ENCODE measurements around the gene CTSC.

Gene CTSC

DNA sequence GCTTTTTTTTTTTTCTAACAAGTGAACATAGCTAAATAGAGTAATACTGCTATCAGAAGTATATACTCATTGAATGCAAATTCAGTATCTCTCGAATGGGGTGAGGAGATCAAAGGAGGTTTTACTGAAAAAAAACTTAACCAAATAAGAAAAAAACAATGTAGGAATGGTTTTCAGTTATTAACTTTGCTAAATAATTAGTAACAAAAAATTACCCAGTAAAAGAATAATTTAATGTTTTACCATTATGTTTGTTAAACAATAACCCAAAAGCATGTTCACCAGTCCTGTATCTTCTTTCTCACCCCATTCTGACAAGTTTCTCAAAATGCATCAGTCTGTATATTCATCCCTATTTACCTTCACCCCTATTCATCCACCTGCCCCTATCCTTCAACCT is 22.6 kb upstream of the CTSC start:
- TF ChIP-seq, protein P1, sequence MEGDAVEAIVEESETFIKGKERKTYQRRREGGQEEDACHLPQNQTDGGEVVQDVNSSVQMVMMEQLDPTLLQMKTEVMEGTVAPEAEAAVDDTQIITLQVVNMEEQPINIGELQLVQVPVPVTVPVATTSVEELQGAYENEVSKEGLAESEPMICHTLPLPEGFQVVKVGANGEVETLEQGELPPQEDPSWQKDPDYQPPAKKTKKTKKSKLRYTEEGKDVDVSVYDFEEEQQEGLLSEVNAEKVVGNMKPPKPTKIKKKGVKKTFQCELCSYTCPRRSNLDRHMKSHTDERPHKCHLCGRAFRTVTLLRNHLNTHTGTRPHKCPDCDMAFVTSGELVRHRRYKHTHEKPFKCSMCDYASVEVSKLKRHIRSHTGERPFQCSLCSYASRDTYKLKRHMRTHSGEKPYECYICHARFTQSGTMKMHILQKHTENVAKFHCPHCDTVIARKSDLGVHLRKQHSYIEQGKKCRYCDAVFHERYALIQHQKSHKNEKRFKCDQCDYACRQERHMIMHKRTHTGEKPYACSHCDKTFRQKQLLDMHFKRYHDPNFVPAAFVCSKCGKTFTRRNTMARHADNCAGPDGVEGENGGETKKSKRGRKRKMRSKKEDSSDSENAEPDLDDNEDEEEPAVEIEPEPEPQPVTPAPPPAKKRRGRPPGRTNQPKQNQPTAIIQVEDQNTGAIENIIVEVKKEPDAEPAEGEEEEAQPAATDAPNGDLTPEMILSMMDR (IDR thresholded peaks at IDR 0.05; ENCODE audit: insufficient read depth, low read depth, low read length, missing control alignments), result no peak
- H3K4me3 ChIP-seq (ENCODE audit: low read length), result no peak overlapping the region
- no peak for DNase-seq (ENCODE audit: low read depth)

DNA sequence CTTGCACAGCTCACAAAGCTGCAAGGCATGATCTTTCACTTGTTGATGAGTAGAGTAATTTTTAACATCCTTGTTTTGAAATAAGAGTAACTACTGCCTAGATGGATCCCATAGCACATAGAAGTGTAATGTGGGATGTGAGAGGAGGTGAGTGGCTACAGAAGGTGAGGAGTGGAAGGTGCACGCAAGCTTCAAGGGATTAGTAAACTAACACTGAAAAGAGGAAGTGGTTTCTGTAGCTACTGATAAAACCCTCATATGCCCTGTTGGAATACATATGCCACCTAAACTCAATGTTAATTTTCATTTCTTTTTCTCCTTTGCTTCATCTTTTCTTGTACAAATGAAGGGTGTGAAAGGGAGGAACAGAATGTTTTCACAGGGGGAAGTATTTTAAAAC is 22.0 kb upstream of the CTSC start:
- no peak overlapping the region for H3K4me3 ChIP-seq (ENCODE audit: low read length)
- no peak for DNase-seq (ENCODE audit: low read depth)
- TF ChIP-seq, protein P1 (IDR thresholded peaks at IDR 0.05; ENCODE audit: insufficient read depth, low read depth, low read length, missing control alignments), result no peak

- no peak for DNase-seq (ENCODE audit: low read depth)
- H3K4me3 ChIP-seq (ENCODE audit: low read length), result no peak overlapping the region
- TF ChIP-seq, protein P1 (IDR thresholded peaks at IDR 0.05; ENCODE audit: insufficient read depth, low read depth, low read length, missing control alignments), result no peak
These were observed 21.6 kb upstream of the CTSC start for GRCh38 chr11:88359114-88359513.

- no peak overlapping the region for H3K4me3 ChIP-seq (ENCODE audit: low read length)
- TF ChIP-seq, protein P1 (IDR thresholded peaks at IDR 0.05; ENCODE audit: insufficient read depth, low read depth, low read length, missing control alignments), result no peak
- DNase-seq (ENCODE audit: low read depth), result no peak
These were observed 20.5 kb upstream of the CTSC start for GRCh38 chr11:88358040-88358431.

DNA sequence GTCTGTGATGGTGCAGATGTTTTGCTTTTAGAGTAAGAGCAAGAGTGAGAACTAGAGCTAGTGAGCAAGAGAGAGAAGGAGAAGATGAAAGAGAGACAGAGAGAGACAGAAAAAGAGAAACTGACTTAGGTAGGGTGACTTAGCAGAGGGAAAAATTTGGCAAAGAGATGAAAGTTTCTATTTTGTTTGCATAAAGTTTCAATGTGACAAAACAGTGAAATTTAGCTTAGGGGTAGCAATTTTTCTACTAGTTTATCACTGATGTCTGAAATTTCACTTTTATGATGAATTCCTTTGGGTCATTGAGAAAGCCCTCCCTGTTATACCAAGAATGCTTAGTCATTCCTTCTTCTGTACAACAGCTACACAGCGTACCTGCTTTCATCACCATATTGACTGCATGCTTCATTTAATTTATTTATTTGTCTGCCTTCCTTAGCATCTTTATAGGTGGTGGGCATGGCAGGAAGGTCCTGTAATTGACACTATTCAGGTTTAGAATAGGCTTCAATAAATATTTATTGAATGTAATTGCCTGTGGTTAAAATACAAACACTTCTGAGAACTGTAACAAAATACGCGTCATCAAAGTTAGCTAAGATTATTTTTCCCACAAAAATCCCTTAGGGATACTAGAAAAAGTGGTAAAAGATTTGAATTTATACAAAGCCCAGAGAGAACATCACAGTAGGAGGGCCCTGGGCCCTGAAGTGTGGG is 19.9 kb upstream of the CTSC start:
- peak; percentile 47 for DNase-seq (ENCODE audit: low read depth)
- TF ChIP-seq, protein P1 (IDR thresholded peaks at IDR 0.05; ENCODE audit: insufficient read depth, low read depth, low read length, missing control alignments), result no peak
- no peak overlapping the region for H3K4me3 ChIP-seq (ENCODE audit: low read length)

GRCh38 chr11:88355887-88356286 is 18.4 kb upstream of the CTSC start:
- no peak overlapping the region for H3K4me3 ChIP-seq (ENCODE audit: low read length)
- TF ChIP-seq, protein P1 (IDR thresholded peaks at IDR 0.05; ENCODE audit: insufficient read depth, low read depth, low read length, missing control alignments), result no peak
- DNase-seq (ENCODE audit: low read depth), result no peak

- DNase-seq (ENCODE audit: low read depth), result no peak
These were observed 17.4 kb upstream of the CTSC start for GRCh38 chr11:88354912-88355311.

More at GRCh38 chr11:88354912-88355311, 17.4 kb upstream of the CTSC start:
- TF ChIP-seq, protein P1 (IDR thresholded peaks at IDR 0.05; ENCODE audit: insufficient read depth, low read depth, low read length, missing control alignments), result no peak
- H3K4me3 ChIP-seq (ENCODE audit: low read length), result no peak overlapping the region
